ENCODE results near the gene CCDC195.

Gene CCDC195

DNA sequence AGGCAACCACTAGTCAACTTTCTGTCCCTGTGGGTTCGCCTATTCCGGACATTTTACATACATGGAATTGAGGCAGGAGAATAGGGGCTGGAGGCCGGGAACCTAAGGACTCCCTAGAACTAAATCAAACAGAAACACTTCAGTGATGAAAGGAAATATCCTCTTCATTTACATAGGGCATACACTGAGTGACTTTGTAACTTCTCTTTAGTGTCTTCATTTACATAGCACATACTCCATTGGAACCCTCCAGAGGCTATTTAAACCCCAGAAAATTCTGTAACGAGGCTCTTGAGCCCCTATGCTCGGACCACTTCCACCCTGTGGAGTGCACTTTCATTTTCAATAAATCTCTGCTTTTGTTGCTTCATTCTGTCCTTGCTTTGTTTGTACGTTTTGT lies 56.5 kb downstream of the CCDC195 start:
- no peak for DNase-seq
- TF ChIP-seq, protein P1, sequence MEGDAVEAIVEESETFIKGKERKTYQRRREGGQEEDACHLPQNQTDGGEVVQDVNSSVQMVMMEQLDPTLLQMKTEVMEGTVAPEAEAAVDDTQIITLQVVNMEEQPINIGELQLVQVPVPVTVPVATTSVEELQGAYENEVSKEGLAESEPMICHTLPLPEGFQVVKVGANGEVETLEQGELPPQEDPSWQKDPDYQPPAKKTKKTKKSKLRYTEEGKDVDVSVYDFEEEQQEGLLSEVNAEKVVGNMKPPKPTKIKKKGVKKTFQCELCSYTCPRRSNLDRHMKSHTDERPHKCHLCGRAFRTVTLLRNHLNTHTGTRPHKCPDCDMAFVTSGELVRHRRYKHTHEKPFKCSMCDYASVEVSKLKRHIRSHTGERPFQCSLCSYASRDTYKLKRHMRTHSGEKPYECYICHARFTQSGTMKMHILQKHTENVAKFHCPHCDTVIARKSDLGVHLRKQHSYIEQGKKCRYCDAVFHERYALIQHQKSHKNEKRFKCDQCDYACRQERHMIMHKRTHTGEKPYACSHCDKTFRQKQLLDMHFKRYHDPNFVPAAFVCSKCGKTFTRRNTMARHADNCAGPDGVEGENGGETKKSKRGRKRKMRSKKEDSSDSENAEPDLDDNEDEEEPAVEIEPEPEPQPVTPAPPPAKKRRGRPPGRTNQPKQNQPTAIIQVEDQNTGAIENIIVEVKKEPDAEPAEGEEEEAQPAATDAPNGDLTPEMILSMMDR (IDR thresholded peaks at IDR 0.05; ENCODE audit: low read depth, low read length, missing control alignments) = no peak
- in situ Hi-C loops (cut with HindIII; ENCODE audit: low pct_ligation_motif_present, low sequenced_read_pairs) = no loop called here
- no peaks in the 10 kb centered on the region for H3K36me3 ChIP-seq (replicated peaks)
- H3K27me3 ChIP-seq (replicated peaks) = no peaks in the 10 kb centered on the region
- no peak overlapping the region for H3K27ac ChIP-seq
- no peak overlapping the region for H3K4me3 ChIP-seq (ENCODE audit: low read depth, low read length)

DNA sequence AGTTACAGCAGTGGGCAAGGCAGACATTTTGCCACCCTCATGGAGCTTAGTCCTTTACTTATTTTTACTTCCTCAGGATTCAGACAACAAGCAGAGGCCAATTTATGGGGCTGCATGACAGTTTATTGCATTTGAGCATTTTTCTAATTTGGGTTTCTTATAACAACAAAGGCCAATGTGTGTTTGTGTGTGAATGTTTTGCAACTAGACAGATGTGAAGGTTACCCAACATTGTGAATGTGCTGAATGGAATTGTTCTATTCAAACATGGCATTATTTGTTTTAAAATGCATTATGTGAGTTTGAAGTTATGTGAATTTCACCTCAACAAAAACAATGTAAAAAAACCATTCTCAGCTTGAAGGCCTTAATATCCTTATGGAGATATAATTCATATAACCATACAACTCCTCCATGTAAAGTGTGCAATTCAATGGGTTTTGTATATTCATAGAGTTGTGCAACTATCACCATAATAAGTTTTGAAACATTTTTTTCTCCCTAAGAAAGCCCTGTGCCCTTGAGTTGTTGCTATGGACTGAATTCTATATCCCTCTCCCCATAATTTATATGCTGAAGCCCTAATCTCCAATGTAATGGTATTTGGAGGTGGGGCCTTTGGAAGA lies 57.3 kb downstream of the CCDC195 start:
- no peak overlapping the region for H3K27ac ChIP-seq
- no peaks in the 10 kb centered on the region for H3K36me3 ChIP-seq (replicated peaks)
- no peaks in the 10 kb centered on the region for H3K27me3 ChIP-seq (replicated peaks)
- no peak overlapping the region for H3K4me3 ChIP-seq (ENCODE audit: low read depth, low read length)
- TF ChIP-seq, protein P1 (IDR thresholded peaks at IDR 0.05; ENCODE audit: low read depth, low read length, missing control alignments) = no peak
- in situ Hi-C loops (cut with HindIII; ENCODE audit: low pct_ligation_motif_present, low sequenced_read_pairs) = no loop called here
- no peak for DNase-seq

DNA sequence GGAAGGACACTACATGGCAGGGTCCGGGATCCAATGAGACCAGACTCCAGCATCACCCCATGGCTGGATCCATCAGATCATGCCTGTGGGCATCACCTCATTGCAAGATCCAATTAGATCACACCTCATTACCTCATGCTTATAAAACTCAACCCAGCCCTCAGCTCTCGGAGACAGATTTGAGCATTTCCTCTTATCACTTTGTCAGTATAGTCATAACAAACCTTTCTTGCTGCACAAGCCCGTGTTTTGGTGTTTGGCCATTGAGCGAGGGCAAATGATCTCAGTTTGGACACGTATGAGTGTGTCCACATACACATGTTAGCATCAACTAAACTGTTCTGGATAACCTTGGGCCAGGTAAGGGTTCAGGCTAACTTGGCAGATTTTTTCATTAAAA lies 58.8 kb downstream of the CCDC195 start:
- TF ChIP-seq, protein P1 (IDR thresholded peaks at IDR 0.05; ENCODE audit: low read depth, low read length, missing control alignments) = no peak
- H3K4me3 ChIP-seq (ENCODE audit: low read depth, low read length) = no peak overlapping the region
- no peaks in the 10 kb centered on the region for H3K27me3 ChIP-seq (replicated peaks)
- no peak overlapping the region for H3K27ac ChIP-seq
- no peaks in the 10 kb centered on the region for H3K36me3 ChIP-seq (replicated peaks)
- in situ Hi-C loops (cut with HindIII; ENCODE audit: low pct_ligation_motif_present, low sequenced_read_pairs) = no loop called here
- DNase-seq = no peak

DNA sequence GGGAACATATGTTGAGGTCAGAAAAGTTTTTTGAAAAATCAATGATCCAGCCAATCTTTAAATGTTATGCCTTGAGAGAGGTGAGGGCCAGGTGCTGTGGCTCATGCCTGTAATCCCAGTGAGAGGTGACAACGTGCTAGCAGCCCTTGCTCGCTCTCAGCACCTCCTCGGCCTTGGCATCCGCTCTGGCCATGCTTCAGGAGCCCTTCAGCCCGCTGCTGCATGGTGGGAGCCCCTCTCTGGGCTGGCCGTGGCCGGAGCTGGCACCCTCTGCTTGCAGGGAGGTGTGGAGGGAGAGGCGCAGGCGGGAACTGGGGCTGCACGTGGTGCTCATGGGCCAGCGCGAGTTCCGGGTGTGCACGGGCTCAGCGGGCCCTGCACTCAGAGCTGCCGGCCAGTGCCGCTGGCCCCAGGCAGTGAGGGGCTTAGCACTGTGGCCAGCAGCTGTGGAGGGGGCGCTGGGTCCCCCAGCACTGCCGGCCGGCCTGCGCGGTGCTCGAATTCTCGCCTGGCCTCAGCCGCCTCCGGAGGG lies 61.1 kb downstream of the CCDC195 start:
- H3K27me3 ChIP-seq (replicated peaks) = no peaks in the 10 kb centered on the region
- H3K36me3 ChIP-seq (replicated peaks) = no peaks in the 10 kb centered on the region
- no peak overlapping the region for H3K4me3 ChIP-seq (ENCODE audit: low read depth, low read length)
- in situ Hi-C loops (cut with HindIII; ENCODE audit: low pct_ligation_motif_present, low sequenced_read_pairs) = no loop called here
- TF ChIP-seq, protein P1 (IDR thresholded peaks at IDR 0.05; ENCODE audit: low read depth, low read length, missing control alignments) = no peak
- no peak overlapping the region for H3K27ac ChIP-seq
- no peak for DNase-seq

Data from brain microvascular endothelial cell (primary cell).